Heart left ventricle (tissue), 16 donors: ENCODE results near the gene RLBP1. TPM values are rescaled to one million over a fixed set of nuclear protein-coding genes. Genes with fewer than 3 reads are reported as not detected.

Experiments
- ATAC-seq, 4 donors: fragments of 200-7000 bp; cut with Tn5 transposase; one replicate each; pipeline ENCODE4 v1.9.1; 2020 to 2022; ENCODE audit warnings: moderate library complexity in 4 of 4, mild to moderate bottlenecking in 3 of 4, moderate number of reproducible peaks in 1 of 4
- DNase-seq, 5 donors: peaks; one replicate each; pipeline ENCODE4 v3.0.0-alpha.2; 2020
- H3K27ac ChIP-seq, 12 donors: fragments of 200-600 bp; sonication (generic) in 4 of 12; one replicate each; pipeline versions ENCODE4 v1.5.0 to v1.8.0; 2016 to 2022; ENCODE audit warnings: mild to moderate bottlenecking in 2 of 12
- H3K27me3 ChIP-seq, 9 donors: fragments of 200-600 bp; sonication (generic) in 2 of 9; one replicate each; pipeline versions ENCODE4 v1.5.1 to v1.8.0; 2016 to 2022; ENCODE audit warnings: mild to moderate bottlenecking in 3 of 9
- H3K36me3 ChIP-seq, 9 donors: fragments of 200-600 bp; sonication (generic) in 2 of 9; one replicate each; pipeline versions ENCODE4 v1.5.0 to v1.8.0; 2018 to 2022; ENCODE audit warnings: mild to moderate bottlenecking in 2 of 9
- H3K4me1 ChIP-seq, 12 donors: fragments of 200-600 bp; sonication (generic) in 4 of 12; one replicate each; pipeline versions ENCODE4 v1.5.0 to v1.8.0; 2016 to 2022; ENCODE audit warnings: mild to moderate bottlenecking in 3 of 12
- H3K4me3 ChIP-seq, 12 donors: fragments of 200-600 bp; sonication (generic) in 4 of 12; one replicate each; pipeline versions ENCODE4 v1.5.0 to v1.8.0; 2017 to 2022; ENCODE audit warnings: mild to moderate bottlenecking in 9 of 12, moderate library complexity in 4 of 12
- H3K9me3 ChIP-seq, 12 donors: fragments of 200-600 bp; sonication (generic) in 4 of 12; one replicate each; pipeline versions ENCODE4 v1.5.0 to v1.8.0; 2016 to 2022; ENCODE audit warnings: mild to moderate bottlenecking in 1 of 12
- CTCF ChIP-seq, 12 donors: fragments of 200-600 bp; sonication (generic) in 4 of 12; IDR thresholded peaks; one replicate each; pipeline versions ENCODE4 v1.5.0 to v1.8.0; 2018 to 2022; ENCODE audit warnings: antibody characterized with exemption in 12 of 12, mild to moderate bottlenecking in 5 of 12
- POLR2A ChIP-seq, 2 donors: fragments of 450-650 bp; IDR thresholded peaks; one replicate each; pipeline ENCODE4 v1.6.1; 2017; ENCODE audit warnings: antibody characterized with exemption in 2 of 2, mild to moderate bottlenecking in 2 of 2, moderate library complexity in 2 of 2
- WGBS, 4 donors: extraction: QIAGEN DNeasy Blood & Tissue Kit in 2 of 4; methylation state at CpG; one replicate each; pipeline versions ENCODE4 v1.1.5 to v1.1.7; 2013 to 2018; 5-methylcytosine and 5-hydroxymethylcytosine counted together
- intact Hi-C, 10 donors: fragments of 100-400 bp; cut with DNase I; formaldehyde crosslinking; loops; one replicate each; pipeline versions ENCODE4 v1.11.1 to v1.14.2; 2022
- polyA plus RNA-seq, 2 donors: library from polyadenylated mRNA; stranded (reverse); fragments of 200-250 nt; gene quantifications; one replicate each; pipeline ENCODE4 v1.2.3, GENCODE V29; 2013
- total RNA-seq, 9 donors: library from RNA; depleted of rRNA in 2 of 9; stranded (reverse); fragments of >200 nt in 2 of 9; fragmentation: NEBNext Ultra II Directional in 3 of 9; extraction: Animal tissue kit (Norgen Biotek cat#: 25700) in 3 of 9; gene quantifications; one replicate each; pipeline versions ENCODE4 v1.1.0 to v1.2.4, GENCODE V29; 2016 to 2023
- donor health status: ischemic (EF 13 %, LVEDD 7.1; RV severe dilation, severe dysfunction).
- donor health status: healthy with polysubstance abuse.
- donor health status: DM: no; HTN: yes; CAD: no.
- donor health status: DM: no; HTN: no; CAD: no.
- donor health status: ischemic (EF 25% LVEDD 6.9; RV normal size, moderate dysfunction).
- donor health status: ischemic (EF 25% LVEDD 5.7; RV mildly dilated, moderate dysfunction).
- donor health status: healthy.
- donor health status: DM: yes; HTN: yes; CAD: no.
- donor health status: ischemic (EF 35%, LVEDD 5.7; RV mildly dilated, moderate dysfunction).
- donor health status: nonischemic (EF 11% LVEDD 7.7; RV severe dilation, severe dysfunction).
- donor health status: DM: yes; HTN: yes; CAD: no.
- donor health status: PGD.
- donor health status: ischemic (EF 29% LVEDD 5.4; RV normal size, mild dysfunction).
- donor health status: nonischemic (EF 23%, LVEDD 6.1; RV moderate dilation, normal function).

The RLBP1 gene
- total and polyA plus RNA-seq, 11 donors, result not detected

GRCh38 chr15:89192766-89193165 is 28.6 kb downstream of the RLBP1 start:
- intact Hi-C loops, result no loop called here
- H3K9me3 ChIP-seq, result no peaks in the 10 kb centered on the region
- no peak overlapping the region for H3K27ac ChIP-seq
- 87 to 92% (median 90%) methylated on average over 3 of the region's 3 CpGs for WGBS, 4 donors
- TF ChIP-seq POLR2A (IDR thresholded peaks at IDR 0.05) (no peak), CTCF (IDR thresholded peaks at IDR 0.05) (no peak)
- H3K27me3 ChIP-seq, result no peaks in the 10 kb centered on the region
- ATAC-seq (no peak), DNase-seq (no peak)
- peaks cover 0 to 17% (median 8%) of the 10 kb centered on the region in 12 donors for H3K4me1 ChIP-seq
- peaks cover 2 to 98% (median 95%) of the 10 kb centered on the region in 9 donors for H3K36me3 ChIP-seq
- no peak overlapping the region for H3K4me3 ChIP-seq

- Histone ChIP-seq H3K36me3 (peaks cover 2 to 100% (median 97%) of the 10 kb centered on the region in 9 donors), H3K27ac (no peak overlapping the region), H3K4me3 (no peak overlapping the region), H3K4me1 (peaks cover 0 to 11% (median 4%) of the 10 kb centered on the region in 12 donors), H3K9me3 (no peaks in the 10 kb centered on the region), H3K27me3 (no peaks in the 10 kb centered on the region)
- TF ChIP-seq CTCF (IDR thresholded peaks at IDR 0.05) (no peak), POLR2A (IDR thresholded peaks at IDR 0.05) (no peak)
- intact Hi-C loops, result no loop called here
- 68 to 73% (median 70%) methylated on average over 2 of the region's 2 CpGs for WGBS, 4 donors
- DNase-seq, result no peak
- no peak for ATAC-seq
Measured at GRCh38 chr15:89192136-89192535, 29.2 kb downstream of the RLBP1 start.

GRCh38 chr15:89187986-89188514 is 33.3 kb downstream of the RLBP1 start:
- ATAC-seq (no peak), DNase-seq (no peak)
- intact Hi-C loops, result no loop called here
- Histone ChIP-seq H3K4me3 (no peak overlapping the region), H3K27ac (no peak overlapping the region), H3K36me3 (peaks cover 2 to 97% (median 90%) of the 10 kb centered on the region in 9 donors), H3K4me1 (peaks cover 0 to 5% (median 0%) of the 10 kb centered on the region in 12 donors), H3K27me3 (no peaks in the 10 kb centered on the region), H3K9me3 (no peaks in the 10 kb centered on the region)
- TF ChIP-seq POLR2A (IDR thresholded peaks at IDR 0.05) (no peak), CTCF (IDR thresholded peaks at IDR 0.05) (no peak)
- 89 to 94% (median 93%) methylated on average over 8 of the region's 8 CpGs for WGBS, 4 donors

GRCh38 chr15:89187301-89187985 is 33.9 kb downstream of the RLBP1 start:
- TF ChIP-seq CTCF (IDR thresholded peaks at IDR 0.05) (no peak), POLR2A (IDR thresholded peaks at IDR 0.05) (no peak)
- no peak for DNase-seq
- no peak for ATAC-seq
- H3K27ac ChIP-seq, result no peak overlapping the region
- intact Hi-C loops, result no loop called here
- no peaks in the 10 kb centered on the region for H3K9me3 ChIP-seq
- no peaks in the 10 kb centered on the region for H3K27me3 ChIP-seq
- WGBS, 4 donors, result 87 to 92% (median 88%) methylated on average over 9 of the region's 9 CpGs
- H3K36me3 ChIP-seq, result peaks cover 2 to 96% (median 89%) of the 10 kb centered on the region in 9 donors
- peaks cover 0 to 5% (median 0%) of the 10 kb centered on the region in 12 donors for H3K4me1 ChIP-seq
- H3K4me3 ChIP-seq, result no peak overlapping the region
